Kidney epithelial cell (primary cell): ENCODE results near the gene GLI1. TPM values are rescaled to one million over a fixed set of nuclear protein-coding genes. Genes with fewer than 3 reads are reported as not detected.
A peak's percentile ranks its signal among the peaks of the same experiment; 100 is the strongest.
"Not testable (repeated sequence)": the region's sequence is repeated elsewhere in the genome, so short reads cannot be mapped to it uniquely, and the experiment has no call there.

Experiments
- DNase-seq: peaks from one replicate; pipeline ENCODE4 v3.0.0-alpha.2; 2010; ENCODE audit warnings: low read depth
- H3K27me3 ChIP-seq: 2 replicates; pipeline ENCODE4 v1.6.0; 2011; ENCODE audit warnings: low read length; ENCODE audit not compliant: control insufficient read depth, insufficient read depth
- H3K36me3 ChIP-seq: 2 replicates; pipeline ENCODE4 v1.5.1; 2011; ENCODE audit warnings: low read length; ENCODE audit not compliant: control insufficient read depth, insufficient read depth
- H3K4me3 ChIP-seq: 2 replicates; pipeline ENCODE4 v1.5.1; 2011; ENCODE audit warnings: low read depth, mild to moderate bottlenecking, control low read depth, low read length
- total RNA-seq: library from RNA; depleted of rRNA; stranded (reverse); fragments of >200 nt; gene quantifications from 2 replicates; pipeline ENCODE4 v1.2.3, GENCODE V29; 2015
- TF ChIP-seq, protein P1 (sequence below): IDR thresholded peaks from 2 replicates; pipeline ENCODE4 v1.5.1; 2011; ENCODE audit warnings: mild to moderate bottlenecking, moderate library complexity, low read length, control low read depth, inconsistent platforms; ENCODE audit not compliant: insufficient read depth, poor library complexity, severe bottlenecking

Gene GLI1
- total RNA-seq, 1 donor from 2014 or later, result 1.6 TPM

DNA sequence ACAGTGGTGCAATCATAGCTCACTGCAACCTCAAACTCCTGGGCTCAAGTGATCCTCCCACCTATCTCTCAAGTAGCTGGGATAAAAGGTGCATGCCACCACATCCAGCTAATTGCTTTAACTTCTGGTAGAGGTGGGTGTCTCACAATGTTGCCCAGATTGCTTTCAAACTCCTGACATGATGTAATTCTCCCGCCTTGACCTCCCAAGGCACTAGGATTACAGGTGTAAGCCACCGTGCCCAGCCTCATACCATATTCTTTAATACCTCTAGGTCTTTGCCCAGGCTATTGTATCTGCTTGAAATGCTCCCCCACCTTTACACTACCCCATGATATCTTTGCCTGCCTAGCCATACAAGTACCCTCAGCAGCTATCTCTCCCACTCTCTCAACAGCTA, 40.1 kb upstream of the GLI1 start:
- TF ChIP-seq, protein P1, sequence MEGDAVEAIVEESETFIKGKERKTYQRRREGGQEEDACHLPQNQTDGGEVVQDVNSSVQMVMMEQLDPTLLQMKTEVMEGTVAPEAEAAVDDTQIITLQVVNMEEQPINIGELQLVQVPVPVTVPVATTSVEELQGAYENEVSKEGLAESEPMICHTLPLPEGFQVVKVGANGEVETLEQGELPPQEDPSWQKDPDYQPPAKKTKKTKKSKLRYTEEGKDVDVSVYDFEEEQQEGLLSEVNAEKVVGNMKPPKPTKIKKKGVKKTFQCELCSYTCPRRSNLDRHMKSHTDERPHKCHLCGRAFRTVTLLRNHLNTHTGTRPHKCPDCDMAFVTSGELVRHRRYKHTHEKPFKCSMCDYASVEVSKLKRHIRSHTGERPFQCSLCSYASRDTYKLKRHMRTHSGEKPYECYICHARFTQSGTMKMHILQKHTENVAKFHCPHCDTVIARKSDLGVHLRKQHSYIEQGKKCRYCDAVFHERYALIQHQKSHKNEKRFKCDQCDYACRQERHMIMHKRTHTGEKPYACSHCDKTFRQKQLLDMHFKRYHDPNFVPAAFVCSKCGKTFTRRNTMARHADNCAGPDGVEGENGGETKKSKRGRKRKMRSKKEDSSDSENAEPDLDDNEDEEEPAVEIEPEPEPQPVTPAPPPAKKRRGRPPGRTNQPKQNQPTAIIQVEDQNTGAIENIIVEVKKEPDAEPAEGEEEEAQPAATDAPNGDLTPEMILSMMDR, result no peak
- peaks cover 3% of the 10 kb centered on the region for H3K36me3 ChIP-seq
- no peak for DNase-seq
- no peak overlapping the region for H3K4me3 ChIP-seq
- H3K27me3 ChIP-seq, result no peaks in the 10 kb centered on the region

DNA sequence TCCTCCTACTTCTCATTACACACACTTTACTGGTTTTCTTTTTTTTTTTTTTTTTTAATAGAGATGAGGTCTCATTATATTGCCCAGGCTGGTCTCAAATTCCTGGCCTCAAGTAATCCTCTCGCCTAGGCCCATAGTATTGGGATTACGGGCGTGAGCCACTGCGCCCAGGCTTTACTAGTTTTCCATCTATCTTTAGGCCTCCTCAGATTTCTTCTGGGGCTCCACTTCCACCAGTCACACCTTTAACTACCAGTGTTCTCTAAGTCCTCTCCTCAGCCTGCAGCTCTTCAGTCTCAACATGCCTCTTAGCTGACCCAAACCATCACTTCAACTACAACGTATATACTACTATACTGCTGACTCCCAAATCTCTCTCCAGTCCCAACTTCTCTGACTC, 39.1 kb upstream of the GLI1 start:
- no peak for DNase-seq
- H3K27me3 ChIP-seq, result no peaks in the 10 kb centered on the region
- H3K36me3 ChIP-seq, result peaks cover 3% of the 10 kb centered on the region
- no peak overlapping the region for H3K4me3 ChIP-seq
- TF ChIP-seq, protein P1, result no peak

DNA sequence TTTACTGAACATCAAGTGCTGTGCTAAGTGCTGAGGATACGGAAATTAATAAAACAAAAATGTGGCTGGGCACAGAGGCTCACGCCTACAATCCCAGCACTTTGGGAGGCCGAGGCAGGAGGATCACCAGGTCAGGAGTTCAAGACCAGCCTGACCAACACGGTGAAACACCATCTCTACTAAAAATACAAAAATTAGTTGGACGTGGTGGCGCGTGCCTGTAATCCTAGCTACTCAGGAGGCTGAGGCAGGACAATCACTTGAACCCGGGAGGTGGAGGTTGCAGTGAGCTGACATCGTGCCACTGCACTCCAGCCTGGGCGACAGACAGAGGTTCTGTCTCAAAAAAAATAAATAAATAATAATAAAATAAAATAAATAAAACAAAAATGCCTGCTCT, 32.6 kb upstream of the GLI1 start:
- H3K4me3 ChIP-seq, DNase-seq, H3K36me3 ChIP-seq, H3K27me3 ChIP-seq: not testable (repeated sequence)

DNA sequence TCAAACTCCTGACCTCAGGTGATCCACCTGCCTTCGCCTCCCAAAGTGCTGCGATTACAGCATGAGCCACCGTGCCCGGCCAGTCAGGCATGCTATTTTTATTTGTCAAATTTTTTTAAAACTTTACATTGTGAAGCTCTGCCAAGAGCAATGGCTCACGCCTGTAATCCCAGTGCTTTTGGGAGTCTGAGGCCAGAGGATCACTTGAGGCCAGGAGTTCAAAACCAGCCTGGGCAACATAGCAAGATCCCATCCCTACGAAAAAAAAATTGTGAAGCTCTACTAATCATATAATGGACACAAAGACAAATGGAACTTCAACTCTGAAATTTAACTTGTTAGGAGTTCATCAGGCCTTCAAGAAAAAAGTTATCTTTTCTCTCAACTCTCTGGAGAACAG, 30.6 kb upstream of the GLI1 start:
- TF ChIP-seq, protein P1, result no peak
- Histone ChIP-seq H3K36me3 (peaks cover under 1% of the 10 kb centered on the region), H3K4me3 (no peak overlapping the region), H3K27me3 (no peaks in the 10 kb centered on the region)
- DNase-seq, result no peak

DNA sequence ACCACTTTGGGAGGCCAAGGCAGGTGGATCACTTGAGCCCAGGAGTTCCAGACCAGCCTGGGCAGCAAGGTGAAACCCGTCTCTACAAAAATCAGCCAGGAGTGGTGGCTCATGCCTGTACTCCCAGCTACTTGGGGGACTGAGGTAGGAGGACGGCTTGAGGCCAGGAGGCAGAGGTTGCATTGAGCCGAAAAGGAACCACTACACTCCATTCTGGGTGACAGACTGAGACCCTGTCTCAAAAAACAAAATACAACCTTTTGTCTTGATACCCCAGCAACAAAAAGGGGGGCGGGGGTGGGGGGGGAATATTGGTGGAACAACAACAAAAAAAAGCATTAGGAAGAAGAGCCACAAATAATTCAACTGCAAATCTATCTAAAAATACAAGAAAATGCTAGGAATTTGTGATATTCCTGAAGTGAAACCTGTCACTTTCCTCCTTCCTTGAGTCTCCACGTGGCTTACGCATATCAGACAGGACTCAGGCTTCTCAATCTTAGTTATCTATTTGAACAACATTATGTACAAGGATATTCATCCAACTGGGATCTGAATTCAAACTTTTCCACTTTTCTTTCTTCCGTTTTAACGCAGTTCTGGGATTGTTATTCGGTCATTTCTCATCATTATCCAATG, 30.0 kb upstream of the GLI1 start:
- Histone ChIP-seq H3K4me3 (peak overlapping the region; percentile 63), H3K27me3 (no peaks in the 10 kb centered on the region), H3K36me3 (no peaks in the 10 kb centered on the region)
- TF ChIP-seq, protein P1, result no peak
- no peak for DNase-seq

DNA sequence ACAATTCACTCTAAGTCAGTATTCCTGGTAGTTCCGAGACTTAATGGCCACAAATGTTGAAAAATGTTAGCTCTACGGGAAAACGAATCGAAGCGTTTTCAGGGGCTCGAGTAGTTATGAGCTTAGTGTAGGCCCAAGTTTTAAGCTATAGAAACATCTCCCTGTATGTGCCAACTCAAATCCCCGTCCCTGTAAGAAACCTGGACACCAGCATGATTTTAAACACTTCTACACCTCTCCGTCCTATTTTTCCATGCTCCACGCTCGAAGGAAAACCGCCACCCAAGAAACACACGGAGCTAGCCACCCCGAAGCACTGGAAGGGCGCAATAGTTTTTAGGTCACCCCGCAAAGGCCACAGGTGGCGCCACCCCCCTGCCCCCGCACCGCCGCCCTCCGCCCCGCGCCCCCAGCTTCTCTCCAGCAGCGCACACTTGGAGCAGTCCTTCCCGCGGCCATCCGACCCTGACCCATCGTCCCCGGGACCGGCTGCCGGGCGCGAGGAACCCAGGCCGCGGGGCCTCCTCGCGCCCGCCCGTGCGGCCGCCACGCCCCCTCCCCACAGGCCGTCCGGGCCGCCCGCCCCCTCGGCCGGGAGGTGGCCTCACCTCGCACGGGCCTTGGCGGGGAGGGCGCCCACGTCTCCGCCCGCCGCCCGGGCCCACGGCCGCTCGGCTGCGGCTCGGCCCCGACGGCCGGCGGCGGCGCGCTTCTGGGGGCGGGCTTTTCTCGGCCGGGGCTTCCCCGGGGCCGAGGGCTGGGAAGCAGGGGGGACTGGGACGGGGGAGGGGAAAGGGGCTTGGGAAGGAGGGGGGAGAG, 29.3 kb upstream of the GLI1 start:
- TF ChIP-seq, protein P1, result peak; percentile 9
- DNase-seq, result no peak
- peak overlapping the region; percentile 63 for H3K4me3 ChIP-seq
- H3K36me3 ChIP-seq, result no peaks in the 10 kb centered on the region
- no peaks in the 10 kb centered on the region for H3K27me3 ChIP-seq
